HPDE6-E6E7 (cell line): ENCODE measurements around the gene FARS2.

ENCODE experiments used
- DNase-seq: peaks from one replicate; pipeline ENCODE4 v3.0.0; 2011; ENCODE audit warnings: missing footprints; ENCODE audit errors: extremely low spot score

The FARS2 gene

GRCh38 chr6:5506149-5506548, 244.8 kb downstream of the FARS2 start:
- DNase-seq, result no peak

- DNase-seq, result no peak
Measured at GRCh38 chr6:5506597-5506996, 245.3 kb downstream of the FARS2 start.

DNA sequence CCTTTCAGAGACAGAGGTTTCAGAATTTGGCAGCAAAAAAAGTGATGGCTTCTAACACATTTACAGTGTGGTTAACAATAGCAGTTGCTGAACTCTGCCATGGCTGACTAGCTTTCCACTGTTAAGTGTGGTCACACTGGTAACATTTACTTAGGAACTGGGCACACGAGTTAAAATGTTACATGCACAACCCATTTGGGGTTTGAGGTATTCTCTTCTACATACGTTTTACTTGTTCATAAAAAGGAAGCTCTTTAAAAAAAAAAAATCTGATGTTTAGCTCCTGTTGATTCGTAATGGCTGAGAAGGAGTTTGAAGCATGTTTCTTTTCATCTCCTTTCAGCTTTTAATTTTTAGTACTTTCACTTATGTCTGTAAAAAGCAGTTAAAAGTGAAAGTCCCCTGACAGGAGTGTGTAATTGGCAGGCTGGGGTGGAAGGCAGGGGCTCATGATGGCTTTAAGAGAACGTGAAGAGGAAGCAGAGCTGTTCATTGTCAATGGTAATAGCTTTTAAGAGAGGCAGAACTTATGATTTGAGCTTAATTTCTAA, 245.9 kb downstream of the FARS2 start:
- DNase-seq, result no peak

DNA sequence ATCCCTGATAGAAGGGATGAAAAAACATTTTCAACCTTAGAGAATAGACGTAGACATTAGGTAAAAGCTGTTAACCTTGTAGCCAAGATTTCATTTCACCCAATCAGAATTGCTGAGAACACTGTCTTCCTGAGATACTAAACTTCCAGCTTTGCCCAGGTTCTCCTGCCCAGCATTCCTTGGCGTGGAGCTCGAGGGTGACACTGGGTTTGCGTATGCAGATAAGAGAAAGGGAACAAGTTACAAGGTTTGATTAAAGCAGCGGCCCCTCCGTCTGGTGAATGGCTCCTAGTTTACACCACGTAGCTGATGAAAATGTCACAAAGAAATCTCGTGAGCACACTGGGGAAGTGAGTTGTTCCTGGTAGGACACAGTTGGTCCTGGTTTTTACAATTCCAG, 247.8 kb downstream of the FARS2 start:
- no peak for DNase-seq

DNA sequence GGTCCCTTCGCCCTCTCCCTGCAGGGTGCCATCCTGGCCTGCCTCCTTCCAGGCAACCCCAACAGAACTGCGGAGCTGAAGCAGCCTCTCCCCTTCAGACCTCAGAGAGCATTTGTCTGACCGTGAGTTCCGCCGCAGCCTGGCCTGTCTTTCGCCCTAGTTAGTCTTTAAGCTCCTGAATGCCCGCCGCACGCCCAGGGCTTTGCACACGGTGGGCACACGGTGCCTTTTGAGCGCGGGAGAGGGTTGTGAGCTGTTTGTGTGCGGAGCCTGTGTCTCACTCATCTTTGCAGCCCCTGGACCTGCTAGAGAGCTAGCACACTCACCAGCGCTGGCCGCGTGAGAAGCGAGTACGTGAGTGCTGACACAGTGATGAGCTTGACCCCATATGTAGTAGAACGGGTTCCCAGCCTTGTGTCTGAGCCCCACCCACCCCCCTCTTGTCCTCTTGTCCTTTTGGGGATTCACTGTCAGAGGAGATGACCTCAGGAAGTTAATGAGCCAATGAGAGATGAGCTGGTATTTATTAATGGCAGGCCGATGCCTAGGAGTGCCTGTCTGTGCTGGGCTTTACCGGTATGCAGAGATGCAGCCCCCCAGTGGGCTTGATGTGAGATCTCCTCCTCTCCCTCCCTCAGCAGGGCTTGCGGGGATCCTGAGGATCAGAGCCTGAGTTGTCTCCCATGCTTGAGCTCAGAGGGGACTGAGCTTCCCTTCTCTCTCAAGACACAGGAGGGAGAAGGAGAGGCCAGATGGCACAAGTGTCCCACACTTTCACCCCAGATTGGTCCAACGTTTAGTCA, 249.2 kb downstream of the FARS2 start:
- DNase-seq, result no peak

GRCh38 chr6:5511954-5512353, 250.6 kb downstream of the FARS2 start:
- no peak for DNase-seq

DNA sequence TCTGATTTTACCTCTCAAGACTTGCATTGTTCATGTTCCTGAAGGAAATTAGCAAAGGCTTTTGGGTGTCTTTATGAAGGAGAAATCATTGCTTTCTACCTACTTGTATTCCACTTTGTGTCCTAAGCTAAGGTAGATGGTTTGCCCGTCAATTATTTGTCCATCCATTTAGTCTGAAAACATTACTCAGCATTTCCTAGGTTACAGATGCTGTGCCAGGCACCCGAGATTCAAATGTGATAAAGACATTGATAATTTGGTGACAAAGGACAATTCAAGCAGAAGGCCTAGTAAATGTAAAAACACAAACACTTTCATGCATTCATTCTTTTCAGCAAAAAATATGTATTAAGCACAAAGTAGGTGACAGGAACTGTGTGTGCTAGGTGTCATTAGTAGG, 251.1 kb downstream of the FARS2 start:
- no peak for DNase-seq

DNA sequence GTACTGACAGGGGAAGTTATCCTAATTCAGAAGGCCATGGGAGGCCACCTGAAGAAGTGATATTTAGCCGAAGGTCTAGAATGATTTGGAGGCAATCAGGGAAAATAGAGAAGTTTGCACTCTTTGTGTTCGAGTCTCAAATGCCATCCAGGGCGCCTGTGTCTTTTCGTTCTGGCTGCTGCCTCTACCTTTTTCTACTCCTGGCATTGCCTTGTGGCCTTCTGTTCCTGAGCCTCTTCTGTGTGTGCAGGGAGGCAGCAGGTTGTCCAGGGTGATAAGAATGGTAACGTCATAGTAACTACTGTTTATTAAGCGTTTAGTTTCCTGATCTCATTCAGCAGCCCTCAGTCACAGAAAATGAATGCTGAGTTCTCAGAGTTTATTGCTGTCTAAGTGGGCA, 252.1 kb downstream of the FARS2 start:
- no peak for DNase-seq

DNA sequence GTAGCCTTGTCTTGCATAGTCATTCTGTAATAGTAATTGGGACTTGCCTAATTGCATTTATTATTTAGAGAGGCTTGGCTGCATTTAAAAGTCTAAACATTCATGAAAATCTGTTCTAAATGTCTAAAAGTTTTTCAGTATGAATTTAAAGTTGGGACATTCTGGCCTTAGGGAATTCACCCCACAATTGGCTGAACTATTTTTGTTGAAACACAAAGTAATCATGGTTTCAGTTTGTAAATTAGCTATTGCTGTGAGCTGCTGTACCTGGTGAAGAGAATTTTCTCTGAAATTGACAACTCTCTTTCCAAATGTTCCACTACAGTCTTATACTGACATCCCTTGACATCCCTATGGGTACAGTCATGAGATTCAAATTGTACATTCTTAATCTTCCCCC, 253.0 kb downstream of the FARS2 start:
- no peak for DNase-seq

GRCh38 chr6:5515200-5515599, 253.9 kb downstream of the FARS2 start:
- DNase-seq, result no peak

DNA sequence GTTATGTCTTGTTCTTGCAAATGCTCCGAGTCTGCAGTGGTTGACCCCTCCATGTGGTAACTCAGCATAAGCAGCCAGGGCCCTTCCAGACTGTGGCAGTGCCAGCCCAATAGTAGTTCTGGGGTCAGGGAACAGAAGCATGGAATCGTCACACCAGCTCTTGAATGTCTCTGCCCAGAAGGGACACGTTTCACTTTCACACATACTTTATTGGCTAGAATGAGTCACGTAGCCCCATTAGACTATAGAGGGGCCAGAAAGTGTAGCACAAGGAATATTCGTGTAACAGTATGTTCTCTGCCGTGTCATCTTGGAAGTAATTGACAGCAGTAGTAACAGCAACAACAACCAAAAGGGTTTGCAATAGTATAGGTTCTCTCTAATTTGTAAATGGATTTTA, 254.7 kb downstream of the FARS2 start:
- no peak for DNase-seq

- no peak for DNase-seq
Measured at GRCh38 chr6:5517796-5518195, 256.5 kb downstream of the FARS2 start.

GRCh38 chr6:5518936-5519491, 257.7 kb downstream of the FARS2 start:
- no peak for DNase-seq

GRCh38 chr6:5520796-5521195, 259.5 kb downstream of the FARS2 start:
- DNase-seq, result no peak

- DNase-seq, result no peak
Measured at GRCh38 chr6:5521322-5521721, 260.0 kb downstream of the FARS2 start.

DNA sequence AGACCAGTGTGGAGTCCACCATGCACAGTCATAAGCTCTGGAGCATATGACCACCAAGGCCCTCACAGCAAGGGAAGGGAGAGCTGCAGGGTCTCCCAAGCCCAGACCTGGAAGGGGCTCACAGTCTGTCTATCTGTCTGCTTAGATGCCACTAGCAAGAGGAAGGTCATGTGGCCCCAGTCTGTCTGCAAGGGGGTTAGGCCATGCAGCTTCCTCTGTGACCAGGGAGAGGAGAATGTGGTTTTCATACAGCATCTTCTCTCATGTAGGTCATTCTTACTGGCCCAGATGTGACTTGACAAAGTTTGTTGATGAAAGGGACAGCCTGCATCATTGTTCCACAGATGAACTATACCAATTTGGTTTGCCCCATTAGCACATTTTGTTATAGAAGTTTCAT, 260.8 kb downstream of the FARS2 start:
- DNase-seq, result no peak

DNA sequence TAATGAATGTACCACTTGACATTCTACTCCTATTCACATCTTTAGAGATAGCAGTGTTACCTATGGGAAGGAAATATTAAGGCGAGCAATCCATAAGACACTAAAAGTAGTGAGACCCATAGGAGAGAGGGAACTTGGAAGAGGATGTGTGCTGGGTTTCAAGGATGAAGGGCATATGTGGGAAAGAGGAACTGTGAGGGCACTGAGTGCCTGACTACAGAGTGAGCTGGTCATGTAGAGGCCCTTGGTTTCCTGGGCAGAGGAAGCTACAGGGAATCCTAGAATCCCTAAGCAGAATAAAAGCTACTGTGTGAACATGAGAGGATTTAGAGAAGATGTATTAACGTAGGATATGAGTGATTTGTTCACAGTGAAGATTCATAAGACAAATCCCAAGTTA, 262.8 kb downstream of the FARS2 start:
- no peak for DNase-seq

DNA sequence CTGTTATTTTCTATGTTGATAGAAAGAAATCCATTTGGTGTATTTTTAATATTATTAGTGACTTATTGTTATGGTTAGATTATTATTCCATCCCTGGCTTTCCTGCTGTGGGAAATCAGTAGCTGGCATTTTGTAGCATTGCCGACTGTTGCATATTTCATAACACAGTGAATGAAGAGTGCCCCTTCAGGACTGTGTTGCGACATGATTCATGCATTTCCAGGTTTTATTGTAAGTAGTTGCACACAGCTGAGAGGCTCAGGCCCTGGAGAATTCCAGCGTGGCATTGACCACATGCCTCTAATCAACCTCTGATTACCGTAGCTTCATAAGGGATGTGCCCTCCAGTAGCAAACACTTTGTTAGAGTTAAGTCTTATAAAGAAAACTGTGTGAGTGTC, 263.9 kb downstream of the FARS2 start:
- DNase-seq, result no peak

DNA sequence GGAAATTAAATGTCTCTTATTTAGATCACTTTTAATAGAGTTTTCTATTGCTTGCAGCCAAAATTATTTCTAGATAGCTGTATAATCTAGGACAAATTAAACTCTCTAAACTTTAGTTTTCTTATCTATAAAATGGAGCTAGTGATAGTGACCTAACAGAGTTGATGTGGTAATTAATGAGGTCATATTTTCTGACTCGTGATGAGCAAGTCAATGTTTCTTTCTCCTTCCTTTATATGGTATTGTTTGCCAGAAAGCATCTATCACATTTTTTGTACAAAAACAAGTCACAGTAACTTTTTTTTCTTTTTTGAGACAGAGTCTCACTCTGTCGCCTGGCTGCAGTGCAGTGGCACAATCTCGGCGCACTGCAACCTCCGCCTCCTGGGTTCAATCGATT, 267.7 kb downstream of the FARS2 start:
- DNase-seq, result no peak

DNA sequence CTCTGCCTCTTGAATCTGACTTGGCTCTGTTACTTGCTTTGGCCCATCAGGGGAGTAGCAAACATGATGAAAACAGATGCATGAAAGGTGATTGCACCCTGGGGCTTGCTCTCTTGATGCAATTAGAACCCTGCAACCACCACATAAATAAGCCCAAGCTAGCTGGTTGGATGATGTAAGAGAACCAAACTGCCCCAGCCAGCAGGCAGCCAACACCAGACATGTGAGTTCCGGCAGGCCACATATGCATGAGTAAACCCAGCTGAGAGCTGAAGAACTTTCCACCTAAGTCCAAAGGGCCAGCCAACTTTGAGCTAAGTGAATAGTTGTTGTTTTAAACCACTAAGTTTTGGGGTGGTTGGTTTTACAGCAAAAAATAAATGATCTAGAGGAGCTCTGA, 268.4 kb downstream of the FARS2 start:
- no peak for DNase-seq

GRCh38 chr6:5531161-5531560, 269.8 kb downstream of the FARS2 start:
- DNase-seq, result no peak

DNA sequence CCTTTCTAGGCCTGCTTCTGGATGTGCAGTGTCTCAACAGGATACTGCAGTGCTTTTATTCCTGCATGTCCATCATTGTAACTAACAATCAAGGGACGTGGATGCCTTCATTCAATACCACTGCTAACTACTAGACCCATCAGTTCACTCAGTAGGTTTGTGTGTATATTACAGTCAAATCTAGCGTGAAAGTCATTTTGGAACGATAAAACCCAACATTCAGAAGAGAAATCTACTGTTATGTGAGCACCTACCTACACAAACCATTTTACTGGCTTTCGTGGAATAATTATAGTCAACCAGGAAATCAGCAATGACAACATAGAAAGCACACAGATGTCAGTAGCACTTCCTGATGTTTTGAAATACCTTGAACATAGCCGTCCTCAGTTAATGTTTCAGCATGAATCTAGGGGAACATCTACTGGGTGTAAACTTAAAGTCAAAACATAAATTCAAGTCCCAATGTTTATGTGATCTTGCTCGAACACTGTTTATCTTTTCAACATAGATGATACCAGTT, 270.6 kb downstream of the FARS2 start:
- DNase-seq, result no peak

DNA sequence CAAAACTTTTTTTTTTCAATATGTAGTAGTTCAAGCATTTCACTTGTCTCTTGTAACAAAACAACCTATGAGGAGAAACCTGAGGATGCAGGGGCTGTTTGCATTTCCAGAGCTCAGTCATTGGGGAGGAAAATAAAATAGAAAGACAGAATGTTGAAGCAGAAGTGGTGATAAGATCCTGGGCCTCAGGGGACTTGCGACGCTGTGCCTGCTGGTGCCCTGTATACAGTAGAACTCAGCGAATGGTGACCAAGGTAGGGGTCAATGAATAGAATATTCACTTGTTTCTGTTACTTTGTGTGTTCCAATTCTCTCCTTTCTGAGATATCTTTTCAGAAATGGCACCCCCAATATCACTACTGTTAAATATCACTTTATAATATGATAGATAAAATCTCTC, 271.6 kb downstream of the FARS2 start:
- no peak for DNase-seq
